MCF 10A (cell line): ENCODE measurements around the gene ADAMTSL4. TPM values are rescaled to one million over a fixed set of nuclear protein-coding genes. Genes with fewer than 3 reads are reported as not detected.
A peak's percentile ranks its signal among the peaks of the same experiment; 100 is the strongest.

Experiments
- BruUV-seq: library from RNA; stranded (reverse); fragments of 400-500 nt; replicated peaks from 2 replicates; lab custom pipeline; 2021; lab: Mats Ljungman, UMichigan
- CTCF ChIA-PET: fragments of 300-600 bp; sonication (Branson Sonifier 250); formaldehyde crosslinking; extraction: SDS; loops from one replicate; lab custom pipeline; 2021; ENCODE audit warnings: antibody characterized with exemption, inconsistent platforms; lab: Yijun Ruan, JAX
- POLR2A ChIA-PET: fragments of 300-600, 350-650 bp; sonication (Branson Sonifier 250); formaldehyde crosslinking; extraction: SDS; loops from one replicate; lab custom pipeline; 2020; ENCODE audit warnings: antibody characterized with exemption, inconsistent platforms; lab: Yijun Ruan, JAX
- DNase-seq: peaks from one replicate; pipeline ENCODE4 v3.0.0-alpha.2; 2018; ENCODE audit not compliant: unreplicated experiment
- H3K27ac Mint-ChIP-seq: one replicate; pipeline ENCODE4 v1.8.0; 2022; ENCODE audit warnings: mild to moderate bottlenecking, low read depth, mixed read lengths; ENCODE audit not compliant: unreplicated experiment
- H3K27me3 Mint-ChIP-seq: one replicate; pipeline ENCODE4 v1.8.0; 2022; ENCODE audit warnings: mixed read lengths; ENCODE audit not compliant: insufficient read depth, unreplicated experiment
- H3K36me3 Mint-ChIP-seq: one replicate; pipeline ENCODE4 v1.8.0; 2022; ENCODE audit warnings: mild to moderate bottlenecking, moderate library complexity, mixed read lengths; ENCODE audit not compliant: insufficient read depth, unreplicated experiment
- H3K4me1 Mint-ChIP-seq: one replicate; pipeline ENCODE4 v1.8.0; 2022; ENCODE audit warnings: mixed read lengths; ENCODE audit not compliant: insufficient read depth, unreplicated experiment
- H3K4me3 Mint-ChIP-seq: one replicate; pipeline ENCODE4 v1.8.0; 2022; ENCODE audit warnings: mild to moderate bottlenecking, moderate library complexity, mixed read lengths; ENCODE audit not compliant: unreplicated experiment
- H3K9me3 Mint-ChIP-seq: one replicate; pipeline ENCODE4 v1.8.0; 2022; ENCODE audit warnings: mixed read lengths; ENCODE audit not compliant: unreplicated experiment
- CTCF ChIP-seq: fragments of 200-600 bp; IDR thresholded peaks from one replicate; pipeline ENCODE4 v1.8.0; 2022; ENCODE audit warnings: antibody characterized with exemption, mild to moderate bottlenecking; ENCODE audit not compliant: unreplicated experiment
- intact Hi-C: fragments of 100-400 bp; cut with micrococcal nuclease; formaldehyde crosslinking; loops from 2 replicates; pipeline ENCODE4 v1.14.1; 2022
- total RNA-seq: library from RNA; stranded (reverse); gene quantifications from 2 replicates; pipeline ENCODE4 v1.2.3, GENCODE V29; 2022

ADAMTSL4 gene
- total RNA-seq, 1 experiment from 2014 or later, result 9.6 TPM

- Mint-ChIP-seq H3K9me3 (no peaks in the 10 kb centered on the region), H3K4me3 (peak overlapping the region; percentile 74), H3K36me3 (peaks cover 46% of the 10 kb centered on the region), H3K4me1 (peaks cover 52% of the 10 kb centered on the region), H3K27ac (peak overlapping the region; percentile 99), H3K27me3 (no peaks in the 10 kb centered on the region)
- POLR2A ChIA-PET, result interaction anchor here (0.5 to 27.7 kb wide), 30 partner anchors 3 to 810 kb away, joined by 3 to 1801 read pairs (median 4); partner anchors contain the start of genes ADAMTSL4, CIART, ENSA and FALEC
- intact Hi-C loops, result loop anchor here (1.0 to 5.0 kb wide), 10 partner anchors 17 to 500 kb away; partner anchors contain the start of genes CA14, GOLPH3L, MCL1 and MINDY1
- CTCF ChIA-PET, result interaction anchor here (0.6 to 9.8 kb wide), 20 partner anchors 12 to 465 kb away, joined by 3 to 245 read pairs (median 8); partner anchors contain the start of genes ADAMTSL4, CTSK, ENSA and MCL1
- DNase-seq, result peak; percentile 98
- no TSS peak for BruUV-seq
- no peak for TF ChIP-seq CTCF
Observed at GRCh38 chr1:150561974-150562445, 12.8 kb downstream of the ADAMTSL4 start.

- Mint-ChIP-seq H3K9me3 (no peaks in the 10 kb centered on the region), H3K36me3 (peaks cover 51% of the 10 kb centered on the region), H3K27me3 (no peaks in the 10 kb centered on the region), H3K4me3 (peak overlapping the region; percentile 74), H3K27ac (peak overlapping the region; percentile 99), H3K4me1 (peaks cover 58% of the 10 kb centered on the region)
- intact Hi-C loops, result loop anchor here (5.0 kb wide), 3 partner anchors 305 to 500 kb away; partner anchors contain the start of genes CA14, MINDY1, MLLT11 and PRUNE1
- POLR2A ChIA-PET, result interaction anchor here (0.5 to 27.7 kb wide), 31 partner anchors 4 to 837 kb away, joined by 3 to 1801 read pairs (median 4); partner anchors contain the start of genes ADAMTSL4, ENSA, FALEC and GOLPH3L
- DNase-seq, result peak; percentile 65
- no peak for TF ChIP-seq CTCF
- no TSS peak for BruUV-seq
- CTCF ChIA-PET, result interaction anchor here (0.5 to 9.8 kb wide), 16 partner anchors 13 to 465 kb away, joined by 3 to 245 read pairs (median 4); partner anchors contain the start of genes ADAMTSL4, ENSA and MCL1
Observed at GRCh38 chr1:150562446-150563339, 13.5 kb downstream of the ADAMTSL4 start.

GRCh38 chr1:150563340-150564038 lies 14.3 kb downstream of the ADAMTSL4 start:
- peaks cover 66% of the 10 kb centered on the region for H3K4me1 Mint-ChIP-seq
- peak overlapping the region; percentile 99 for H3K27ac Mint-ChIP-seq
- H3K36me3 Mint-ChIP-seq, result peaks cover 51% of the 10 kb centered on the region
- H3K4me3 Mint-ChIP-seq, result peak overlapping the region; percentile 74
- H3K27me3 Mint-ChIP-seq, result no peaks in the 10 kb centered on the region
- DNase-seq, result peak; percentile 89
- no peaks in the 10 kb centered on the region for H3K9me3 Mint-ChIP-seq
- POLR2A ChIA-PET, result interaction anchor here (0.5 to 27.7 kb wide), 23 partner anchors 5 to 836 kb away, joined by 3 to 1801 read pairs (median 4); partner anchors contain the start of genes ADAMTSL4, APH1A, ARNT and ENSA
- no peak for TF ChIP-seq CTCF
- intact Hi-C loops, result loop anchor here (5.0 kb wide), 3 partner anchors 306 to 499 kb away; partner anchors contain the start of genes CA14, MINDY1, MLLT11 and PRUNE1
- CTCF ChIA-PET, result interaction anchor here (0.5 to 9.8 kb wide), 12 partner anchors 12 to 304 kb away, joined by 3 to 245 read pairs (median 4); partner anchors contain the start of genes GOLPH3L and MCL1
- BruUV-seq, result no TSS peak
